Mesenteric fat pad (tissue), 1 donor: ENCODE results near the gene SEC22A. TPM values are rescaled to one million over a fixed set of nuclear protein-coding genes. Genes with fewer than 3 reads are reported as not detected.

Experiments
- microRNA-seq: library from miRNA; unstranded; fragments of <30 nt; microRNA quantifications from one replicate; pipeline ENCODE4 v1.2.0, GENCODE V29; 2020; ENCODE audit warnings: borderline number of aligned reads
- total RNA-seq: library from RNA; stranded (reverse); fragmentation: NEBNext Ultra II Directional; extraction: Animal tissue kit (Norgen Biotek cat#: 25700); gene quantifications from one replicate; pipeline ENCODE4 v1.2.1, GENCODE V29; 2021
- donor health status: DM: yes; HTN: yes; CAD: no.

Gene SEC22A
- total RNA-seq, 1 donor from 2014 or later: 11.4 TPM

Small RNA genes lying within 50 kb of the gene (microRNA-seq; reads per million reads assigned to microRNA genes)
- gene MIR7110: not detected

Other genes with a start within 250 kb of the SEC22A start
- not detected for gene SEMA5B, start 174.2 kb upstream of the SEC22A start, total RNA-seq
- 17.4 TPM for gene PDIA5, start 134.9 kb upstream of the SEC22A start, total RNA-seq
- 107 TPM for gene ADCY5, start 247.1 kb downstream of the SEC22A start, total RNA-seq